GM18508 (cell line): ENCODE results near the gene GRAMD1B.

ENCODE experiments used
- ATAC-seq: cut with Tn5 transposase; IDR thresholded peaks from one replicate; pipeline ENCODE4 v1.9.1; 2021; ENCODE audit warnings: moderate number of reproducible peaks; ENCODE audit not compliant: insufficient read depth, unreplicated experiment

GRAMD1B gene

GRCh38 chr11:123472236-123472935 lies 42.3 kb downstream of the GRAMD1B start:
- ATAC-seq = no peak

DNA sequence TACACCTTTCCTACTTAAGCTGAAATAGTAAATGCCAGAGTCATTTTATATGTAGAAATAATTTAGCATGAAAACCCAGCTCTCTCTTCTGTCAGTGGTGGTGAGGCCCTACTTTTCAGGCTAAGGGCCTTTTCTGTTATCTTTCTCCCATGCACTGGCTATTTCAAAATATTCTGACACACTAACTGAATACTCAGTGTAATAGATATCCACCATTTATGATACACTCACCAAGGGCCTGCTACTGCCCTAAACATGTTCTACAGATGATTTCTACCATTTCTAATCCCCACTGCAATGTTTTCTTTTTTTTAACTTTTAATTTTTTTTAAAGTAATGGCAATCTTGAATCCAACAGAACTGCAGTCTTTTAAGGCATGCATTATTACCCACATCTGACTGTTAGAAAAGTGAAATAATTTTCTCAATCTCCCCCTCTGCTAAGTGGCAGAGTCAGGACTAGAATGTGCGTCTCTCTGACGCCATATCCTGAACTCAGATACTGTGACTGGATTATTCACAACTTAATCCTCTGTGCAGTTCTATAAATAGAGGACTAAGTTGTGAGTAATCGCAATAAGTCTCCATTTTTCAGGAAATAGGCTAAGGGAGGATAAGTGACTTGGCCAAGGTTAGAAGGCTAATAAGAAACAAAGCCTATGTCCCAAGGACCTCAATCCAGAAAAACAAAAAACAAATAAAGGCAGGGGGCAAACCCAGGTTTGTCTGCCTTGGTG lies 44.0 kb downstream of the GRAMD1B start:
- ATAC-seq = no peak

DNA sequence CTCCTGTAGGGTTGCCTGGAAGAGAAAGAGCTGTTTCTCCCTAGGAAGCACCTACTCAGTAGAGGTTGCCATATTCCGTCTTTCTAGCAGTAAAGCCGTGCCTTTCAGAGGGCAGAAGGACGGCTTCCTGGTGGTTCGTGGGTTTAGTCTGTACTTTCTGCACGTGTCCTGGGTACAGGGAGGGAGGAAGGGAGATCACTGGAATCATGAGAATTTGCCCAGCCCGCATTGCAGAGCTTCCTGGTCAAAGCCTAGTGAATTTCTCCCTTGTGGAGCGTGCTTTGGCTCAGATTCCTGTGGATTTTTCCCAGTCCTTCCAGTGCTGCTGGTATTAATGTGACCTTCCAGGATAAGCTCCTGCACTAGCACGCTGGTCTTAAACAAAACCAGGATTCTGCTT lies 44.9 kb downstream of the GRAMD1B start:
- no peak for ATAC-seq

DNA sequence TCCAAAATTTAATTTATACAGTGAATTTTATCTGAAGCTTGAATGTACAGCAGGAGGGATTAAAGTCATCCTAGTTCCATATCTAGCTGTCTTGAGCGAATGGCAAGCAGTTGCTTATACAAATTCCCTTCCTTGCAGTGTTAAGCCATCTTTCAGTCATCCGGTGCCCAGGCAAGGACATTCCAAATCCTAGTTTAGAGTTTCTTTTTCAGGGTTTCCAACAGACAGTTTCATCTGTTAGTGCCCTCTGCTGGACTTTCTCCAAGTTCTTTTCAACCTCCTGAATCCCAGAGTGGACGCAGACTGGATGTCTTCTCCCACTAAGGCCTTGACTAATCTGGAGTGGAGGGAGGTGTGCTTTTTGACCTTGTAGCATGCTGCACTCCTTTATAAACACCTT lies 45.4 kb downstream of the GRAMD1B start:
- no peak for ATAC-seq

DNA sequence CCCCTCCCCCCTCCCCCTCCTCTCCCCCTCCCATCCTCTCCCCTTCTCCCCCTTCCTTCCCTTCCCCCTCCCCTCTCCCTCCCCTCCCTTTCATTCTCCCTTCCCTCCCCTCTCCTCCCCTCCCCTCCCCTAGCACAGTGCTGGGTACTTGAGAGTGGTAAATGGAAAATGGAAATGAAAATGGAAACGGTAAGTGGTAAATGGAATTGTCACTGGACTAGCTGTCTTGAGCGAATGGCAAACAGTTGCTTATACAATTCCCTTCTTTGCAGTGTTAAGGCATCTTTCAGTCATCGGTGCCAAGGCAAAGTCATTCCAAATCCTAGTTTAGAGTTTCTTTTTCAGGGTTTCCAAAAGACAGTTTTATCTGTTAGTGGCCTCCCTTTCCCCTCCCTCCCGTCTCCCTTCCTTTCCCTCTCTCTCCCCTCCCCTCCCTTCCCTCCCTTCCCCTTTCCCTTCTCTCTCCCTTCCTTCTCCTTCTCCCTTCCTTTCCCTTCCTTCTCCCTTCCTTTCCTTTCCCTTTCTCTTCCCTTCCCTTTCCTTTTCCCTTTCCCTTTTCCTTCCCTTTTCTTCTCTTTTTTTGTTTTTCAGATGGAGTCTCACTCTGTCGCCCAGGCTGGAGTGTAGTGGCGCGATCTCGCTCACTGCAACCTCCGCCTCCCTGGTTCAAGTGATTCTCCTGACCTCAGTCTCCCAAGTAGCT lies 47.3 kb downstream of the GRAMD1B start:
- no peak for ATAC-seq

- ATAC-seq = no peak
These were observed 48.4 kb downstream of the GRAMD1B start for GRCh38 chr11:123478352-123478987.

GRCh38 chr11:123479048-123479837 lies 49.2 kb downstream of the GRAMD1B start:
- peak; percentile 50 for ATAC-seq

- no peak for ATAC-seq
These were observed 50.3 kb downstream of the GRAMD1B start for GRCh38 chr11:123480290-123480815.

- no peak for ATAC-seq
These were observed 50.8 kb downstream of the GRAMD1B start for GRCh38 chr11:123480882-123481281.

GRCh38 chr11:123481640-123482039 lies 51.6 kb downstream of the GRAMD1B start:
- ATAC-seq = no peak

- no peak for ATAC-seq
These were observed 52.1 kb downstream of the GRAMD1B start for GRCh38 chr11:123482218-123482617.

- ATAC-seq = no peak
These were observed 53.0 kb downstream of the GRAMD1B start for GRCh38 chr11:123483058-123483457.

GRCh38 chr11:123483466-123483865 lies 53.4 kb downstream of the GRAMD1B start:
- ATAC-seq = no peak

- ATAC-seq = no peak
These were observed 54.4 kb downstream of the GRAMD1B start for GRCh38 chr11:123484448-123484847.

DNA sequence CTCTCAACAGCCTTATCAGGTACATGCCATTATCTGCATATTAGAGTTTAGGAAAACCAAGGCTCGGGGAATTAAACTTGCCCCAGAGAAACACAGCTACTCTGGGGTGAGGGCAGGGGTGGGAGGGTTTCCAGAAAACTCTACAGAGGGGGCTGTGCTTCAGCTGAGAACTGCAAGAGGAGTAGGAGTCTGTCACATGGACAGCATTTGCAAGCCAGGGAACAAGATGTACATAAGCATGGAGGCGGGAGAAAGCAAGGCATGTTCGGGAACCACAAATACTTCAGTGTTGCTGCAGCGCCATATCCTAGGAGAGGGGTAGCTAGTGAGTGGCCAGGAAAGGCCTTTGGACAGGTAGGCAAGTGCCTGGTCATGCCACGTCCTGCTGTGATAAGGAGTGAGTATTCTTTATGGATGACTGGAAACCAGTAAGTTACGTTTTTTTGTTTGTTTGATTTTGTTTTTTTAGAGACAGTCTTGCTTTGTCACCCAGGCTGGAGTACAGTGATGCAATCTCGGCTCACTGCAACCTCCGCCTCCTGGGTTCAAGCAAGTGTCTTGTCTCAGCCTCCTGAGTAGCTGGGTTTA lies 57.2 kb downstream of the GRAMD1B start:
- ATAC-seq = no peak

- no peak for ATAC-seq
These were observed 60.5 kb downstream of the GRAMD1B start for GRCh38 chr11:123490527-123490926.

DNA sequence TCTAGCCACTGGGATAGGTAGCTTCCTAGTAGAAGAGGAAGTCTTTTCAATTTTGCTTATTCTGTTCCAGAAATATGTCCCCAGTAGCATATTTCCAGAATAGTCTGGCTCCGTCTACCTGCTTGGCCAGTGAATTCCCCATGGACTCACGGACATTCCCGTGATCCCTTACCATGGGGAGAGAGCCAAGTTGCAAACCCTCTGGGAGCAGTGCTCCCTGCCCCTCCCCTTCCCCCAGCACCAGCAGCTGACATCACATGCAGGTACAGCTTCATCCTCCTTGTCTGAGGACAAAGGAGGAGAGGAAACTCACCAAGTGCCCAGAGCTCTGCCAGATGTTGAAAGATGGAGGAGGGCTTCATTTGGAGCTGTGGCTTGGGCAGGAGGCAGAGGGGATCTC lies 61.2 kb downstream of the GRAMD1B start:
- ATAC-seq = no peak

DNA sequence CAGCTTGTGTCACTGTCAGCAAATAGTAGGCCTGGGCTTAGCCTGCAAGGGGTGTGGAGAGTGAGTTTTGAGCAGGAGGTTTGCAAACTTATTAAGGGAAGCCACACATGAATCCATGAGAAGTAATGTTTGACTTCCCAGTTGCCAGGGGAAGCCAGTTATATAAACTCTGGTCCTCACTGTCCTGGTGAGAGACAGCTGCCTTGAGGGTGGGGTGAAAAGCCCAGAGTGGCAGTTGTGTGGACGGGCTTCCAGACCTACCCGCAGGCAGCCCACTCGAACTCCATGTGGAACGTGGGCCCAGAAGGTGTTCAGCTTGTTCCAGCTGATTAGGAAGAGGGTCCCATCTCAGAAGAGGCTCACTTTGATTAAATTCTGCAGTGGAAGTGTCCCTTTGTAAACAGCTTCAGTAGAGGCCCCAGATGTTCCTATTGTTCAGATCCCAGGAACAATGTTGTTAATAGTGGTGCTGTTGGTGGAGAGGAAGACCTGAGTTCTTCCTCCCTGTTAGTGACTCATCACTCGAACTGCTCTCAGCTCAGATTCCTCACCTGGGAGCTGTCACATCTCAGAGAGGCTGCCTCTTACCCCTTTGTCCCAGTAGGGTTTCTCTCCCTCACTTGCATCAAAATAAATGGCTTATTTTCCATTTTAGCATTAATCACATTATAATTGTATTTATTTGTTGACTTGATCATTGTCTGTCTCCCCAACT lies 63.4 kb downstream of the GRAMD1B start:
- ATAC-seq = no peak
